NCI-H446 (cell line): ENCODE data around the gene TXNIP.
"Not testable (repeated sequence)": the region's sequence is repeated elsewhere in the genome, so short reads cannot be mapped to it uniquely, and the experiment has no call there.

ENCODE experiments used
- DNase-seq, 2 experiments: peaks; one replicate each; lab custom pipeline; 2025; lab: John Stamatoyannopoulos, UW

Gene TXNIP, protein sequence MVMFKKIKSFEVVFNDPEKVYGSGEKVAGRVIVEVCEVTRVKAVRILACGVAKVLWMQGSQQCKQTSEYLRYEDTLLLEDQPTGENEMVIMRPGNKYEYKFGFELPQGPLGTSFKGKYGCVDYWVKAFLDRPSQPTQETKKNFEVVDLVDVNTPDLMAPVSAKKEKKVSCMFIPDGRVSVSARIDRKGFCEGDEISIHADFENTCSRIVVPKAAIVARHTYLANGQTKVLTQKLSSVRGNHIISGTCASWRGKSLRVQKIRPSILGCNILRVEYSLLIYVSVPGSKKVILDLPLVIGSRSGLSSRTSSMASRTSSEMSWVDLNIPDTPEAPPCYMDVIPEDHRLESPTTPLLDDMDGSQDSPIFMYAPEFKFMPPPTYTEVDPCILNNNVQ

DNA sequence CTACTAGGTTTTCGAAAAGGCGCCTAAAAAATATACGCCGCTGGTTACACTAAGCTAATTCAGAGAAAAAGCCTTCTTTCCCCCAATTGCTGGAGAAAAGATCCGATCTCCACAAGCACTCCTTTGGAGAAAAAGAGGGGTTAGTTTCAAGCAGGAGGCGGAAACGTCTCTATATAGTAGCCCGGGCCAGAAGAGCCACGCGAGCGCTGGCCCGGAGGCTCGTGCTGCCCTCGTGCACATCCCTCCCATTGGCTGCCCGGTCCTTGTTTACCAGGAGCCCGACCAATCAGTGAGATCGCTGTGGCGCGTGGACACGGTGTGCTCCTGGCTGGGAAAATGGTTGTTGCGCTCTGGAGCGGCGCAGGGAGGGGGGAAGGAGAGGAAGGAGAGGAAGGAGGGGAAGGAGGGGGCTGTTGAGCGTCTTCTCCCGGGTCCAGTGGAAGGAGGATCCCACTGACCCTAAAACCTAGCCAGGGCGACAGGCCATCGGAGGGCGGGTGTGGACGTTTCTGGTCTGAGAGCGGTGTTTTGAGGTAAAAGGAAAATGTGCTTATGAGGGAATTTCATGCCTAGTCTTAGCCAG is at the start of gene TXNIP:
Gene TXNIP, minus strand, starts transcription at position 147 of the 583 bp plus-strand sequence. CDS start 313 bp downstream, outside the sequence.
- DNase-seq = peak; percentile 95 to 98

DNA sequence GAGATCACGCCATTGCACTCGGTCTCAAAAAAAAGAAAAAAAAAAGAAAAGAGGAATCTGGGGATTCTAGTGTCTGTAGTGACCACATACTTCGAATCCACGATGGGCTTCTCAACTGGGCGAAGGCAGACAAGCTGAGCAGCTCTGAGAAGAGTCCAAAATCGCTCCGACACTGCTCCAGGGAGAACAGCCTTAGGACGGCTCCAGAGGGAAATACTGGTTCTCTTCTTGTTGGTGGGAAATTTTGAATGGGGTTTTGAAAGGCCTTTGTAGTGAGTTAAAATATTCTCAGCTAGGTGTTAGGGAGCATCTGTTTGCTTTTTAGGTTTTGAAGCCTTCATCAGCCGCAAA is 43.4 kb upstream of the TXNIP start:
- no peak for DNase-seq

DNA sequence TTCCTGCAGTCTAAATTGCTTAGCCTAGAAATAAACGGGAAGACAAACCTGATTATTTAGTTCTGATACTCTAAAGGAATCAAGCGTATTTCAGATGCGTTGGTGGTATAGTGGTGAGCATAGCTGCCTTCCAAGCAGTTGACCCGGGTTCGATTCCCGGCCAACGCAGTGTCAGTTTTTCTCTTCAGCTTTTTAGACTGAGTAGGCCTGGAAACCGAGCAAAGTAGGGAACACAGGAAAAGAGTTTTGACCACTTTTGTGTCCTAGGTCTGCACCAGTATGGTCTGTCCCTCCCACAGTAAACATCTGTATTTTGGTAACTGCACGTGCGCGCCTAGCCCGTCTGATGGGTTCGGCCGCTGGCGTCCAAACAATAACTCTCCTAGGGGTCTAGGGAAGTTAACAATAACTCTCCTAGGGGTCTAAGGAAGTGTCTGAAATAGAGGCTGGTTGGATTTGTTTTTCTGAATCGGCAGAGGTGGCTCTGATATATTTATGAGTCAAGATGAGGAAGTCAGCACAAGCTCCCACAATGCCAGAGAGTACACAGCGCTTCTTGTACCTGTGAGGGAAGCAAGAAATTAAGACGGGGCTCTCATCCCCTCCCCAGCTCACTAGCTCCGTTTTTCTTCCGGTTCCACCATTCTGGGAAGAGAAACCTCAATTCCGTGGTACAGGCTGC is 40.7 kb upstream of the TXNIP start:
- DNase-seq = peak; percentile 94 to 95

DNA sequence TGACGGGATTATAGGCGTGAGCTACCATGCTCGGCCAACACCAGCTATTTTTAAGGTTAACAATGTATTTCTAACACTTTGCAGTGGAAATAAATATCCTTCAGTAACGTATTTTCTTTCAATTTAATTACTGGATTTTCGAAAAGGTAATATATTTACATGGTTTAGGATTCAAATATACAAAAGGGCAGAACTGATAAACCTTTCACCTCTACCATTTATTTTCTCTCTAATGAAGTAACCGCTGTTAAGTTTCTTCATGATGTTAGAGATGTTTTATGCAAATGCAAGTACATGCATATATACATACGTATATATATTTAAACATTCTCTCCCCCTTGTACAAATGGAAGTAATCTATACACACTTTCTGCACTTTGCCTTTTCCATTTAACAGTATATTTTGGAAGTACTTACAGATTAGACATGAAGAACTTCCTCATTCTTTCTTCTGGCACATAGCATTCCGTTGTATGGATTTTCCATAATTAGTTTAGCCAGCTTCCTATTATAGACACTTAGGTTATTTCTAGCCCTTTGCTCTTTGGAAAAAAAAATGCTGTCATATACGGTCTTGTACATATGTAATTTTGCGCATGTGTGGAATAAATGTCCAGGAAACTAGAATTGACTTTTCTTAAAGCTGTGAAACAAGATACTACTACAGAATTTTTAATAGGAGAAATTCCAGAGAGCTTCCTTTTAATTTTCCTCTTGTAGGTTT is 40.0 kb upstream of the TXNIP start:
- DNase-seq = no peak

DNA sequence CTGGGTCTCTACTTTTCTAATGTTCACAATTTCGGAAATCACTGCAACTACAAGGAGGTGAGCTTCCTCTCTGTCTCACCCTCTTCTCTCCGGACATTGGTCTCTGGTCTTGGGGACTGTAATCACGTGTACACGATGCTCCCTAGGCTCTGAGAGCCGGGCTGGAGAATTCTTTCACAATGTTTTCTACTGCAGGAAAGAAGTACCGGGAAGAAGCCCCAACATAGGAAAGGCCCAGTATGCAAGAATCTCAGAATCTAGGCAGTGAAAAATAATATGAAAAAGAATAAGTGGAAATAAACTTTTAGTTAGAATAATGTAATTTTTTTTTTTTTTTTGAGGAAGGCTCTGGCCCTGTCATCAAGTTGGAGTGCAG is 38.7 kb upstream of the TXNIP start:
- DNase-seq = peak; percentile 13 to 67

DNA sequence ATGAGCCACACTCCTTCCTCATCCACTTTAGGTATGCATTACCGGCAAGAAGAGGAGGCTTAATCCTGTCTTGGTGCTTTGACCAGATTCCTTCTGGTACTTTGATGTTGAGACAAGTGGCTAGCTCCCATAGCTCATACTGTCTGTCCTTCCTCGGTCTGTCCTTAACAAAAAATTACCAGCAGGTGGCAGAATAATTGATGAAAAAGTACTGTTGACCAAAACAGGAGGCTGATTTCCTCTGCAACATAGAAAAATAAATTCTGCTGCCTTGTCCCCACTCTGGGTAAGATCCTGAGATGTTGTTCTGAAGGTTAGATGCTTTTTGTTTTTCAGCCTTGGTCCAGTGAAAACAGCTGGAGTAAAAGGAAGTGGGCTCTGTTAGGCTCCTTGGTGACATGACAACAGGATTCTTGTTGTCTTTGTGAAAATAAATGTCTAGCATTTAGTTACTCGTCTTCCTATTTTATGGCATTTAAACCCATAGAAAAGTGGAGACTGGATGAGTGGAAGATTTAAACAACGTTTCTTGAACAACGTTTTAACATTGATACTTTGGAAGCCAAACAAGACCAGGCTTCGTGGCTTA is 36.3 kb upstream of the TXNIP start:
- peak; percentile 19 to 73 for DNase-seq

DNA sequence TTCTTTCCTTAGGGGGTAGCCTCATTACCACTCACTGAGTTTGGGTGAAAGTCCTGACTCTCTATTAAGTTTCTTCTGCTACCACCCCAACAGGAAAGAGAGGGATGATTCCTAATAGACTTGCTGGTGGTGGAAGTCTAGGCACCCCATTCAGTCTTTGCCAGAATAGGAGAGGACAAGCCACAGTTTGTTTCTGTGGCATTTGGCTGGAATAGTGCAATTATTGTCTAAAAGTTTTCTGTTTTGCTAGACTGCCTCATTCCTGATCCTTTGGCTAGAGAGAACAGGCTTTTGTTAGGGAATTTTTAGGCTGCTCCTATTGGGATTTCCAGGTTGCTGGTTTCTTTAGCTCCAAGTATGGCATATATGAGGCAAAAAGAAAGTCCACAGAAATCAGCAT is 35.1 kb upstream of the TXNIP start:
- no peak for DNase-seq

DNA sequence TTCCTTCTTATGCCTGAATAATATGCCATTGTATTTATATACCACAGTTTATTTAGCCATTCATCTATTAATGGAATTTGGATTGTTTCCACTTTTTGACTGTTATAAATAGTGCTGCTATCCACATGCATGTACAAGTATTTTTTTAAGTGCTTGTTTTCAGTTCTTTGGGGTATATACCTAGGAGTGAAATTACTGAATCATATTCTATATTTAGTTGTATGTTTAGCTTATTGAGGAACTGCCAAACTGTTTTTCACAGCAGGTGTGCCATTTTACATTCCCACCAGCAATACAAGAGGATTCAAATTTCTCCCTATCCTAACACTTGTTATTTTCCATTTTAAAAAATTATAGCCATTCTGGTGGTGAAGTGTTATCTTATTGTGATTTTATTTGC is 32.7 kb upstream of the TXNIP start:
- DNase-seq = no peak

DNA sequence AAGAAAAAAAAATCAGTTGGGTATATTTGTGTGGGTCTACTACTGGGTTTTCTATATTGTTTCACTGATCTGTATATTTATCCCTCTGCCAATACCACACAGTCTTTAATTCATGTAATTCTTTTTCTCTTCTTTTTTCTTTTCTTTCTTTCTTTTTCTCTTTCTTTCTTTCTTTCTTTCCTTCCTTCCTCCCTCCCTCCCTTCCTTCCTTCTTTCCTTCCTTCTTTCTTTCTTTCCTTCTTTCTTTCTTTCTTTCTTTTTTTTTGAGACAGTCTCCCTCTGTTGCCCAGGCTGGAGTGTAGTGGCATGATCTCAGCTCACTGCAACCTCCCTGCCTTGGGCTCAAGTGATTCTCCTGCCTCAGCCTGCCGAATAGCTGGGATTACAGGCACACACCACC is 30.3 kb upstream of the TXNIP start:
- DNase-seq = not testable (repeated sequence)

DNA sequence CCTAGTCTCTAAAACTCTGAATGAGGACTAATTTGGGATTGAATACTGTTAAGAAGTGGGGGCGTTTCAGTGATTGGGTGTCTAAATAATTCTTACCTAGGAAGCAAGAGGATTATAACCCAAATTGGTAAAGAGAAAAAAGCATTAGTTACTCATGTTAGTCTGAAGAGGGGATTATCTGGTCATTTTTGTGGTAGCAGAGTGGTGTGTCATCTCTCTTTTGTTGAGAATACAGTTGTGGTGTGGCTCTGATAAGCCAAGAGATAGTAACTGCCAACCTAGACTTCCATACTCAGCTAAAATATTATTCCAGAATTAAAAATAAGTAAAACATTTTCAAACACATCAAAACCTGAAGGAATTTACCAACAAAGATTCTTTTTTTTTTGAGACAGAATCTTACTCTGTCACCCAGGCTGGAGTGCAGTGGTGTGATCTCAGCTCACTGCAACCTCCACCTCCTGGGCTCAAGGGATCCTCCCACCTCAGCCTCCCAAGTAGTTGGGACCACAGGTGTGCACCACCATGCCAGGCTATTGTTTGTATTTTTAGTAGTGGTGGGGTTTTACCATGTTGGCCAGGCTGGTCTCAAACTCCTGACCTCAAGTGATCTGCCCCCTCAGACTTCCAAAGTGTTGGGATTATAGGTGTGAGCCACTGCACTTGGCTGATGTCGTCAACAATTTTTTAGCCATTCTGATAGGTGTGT is 29.6 kb upstream of the TXNIP start:
- not testable (repeated sequence) for DNase-seq

DNA sequence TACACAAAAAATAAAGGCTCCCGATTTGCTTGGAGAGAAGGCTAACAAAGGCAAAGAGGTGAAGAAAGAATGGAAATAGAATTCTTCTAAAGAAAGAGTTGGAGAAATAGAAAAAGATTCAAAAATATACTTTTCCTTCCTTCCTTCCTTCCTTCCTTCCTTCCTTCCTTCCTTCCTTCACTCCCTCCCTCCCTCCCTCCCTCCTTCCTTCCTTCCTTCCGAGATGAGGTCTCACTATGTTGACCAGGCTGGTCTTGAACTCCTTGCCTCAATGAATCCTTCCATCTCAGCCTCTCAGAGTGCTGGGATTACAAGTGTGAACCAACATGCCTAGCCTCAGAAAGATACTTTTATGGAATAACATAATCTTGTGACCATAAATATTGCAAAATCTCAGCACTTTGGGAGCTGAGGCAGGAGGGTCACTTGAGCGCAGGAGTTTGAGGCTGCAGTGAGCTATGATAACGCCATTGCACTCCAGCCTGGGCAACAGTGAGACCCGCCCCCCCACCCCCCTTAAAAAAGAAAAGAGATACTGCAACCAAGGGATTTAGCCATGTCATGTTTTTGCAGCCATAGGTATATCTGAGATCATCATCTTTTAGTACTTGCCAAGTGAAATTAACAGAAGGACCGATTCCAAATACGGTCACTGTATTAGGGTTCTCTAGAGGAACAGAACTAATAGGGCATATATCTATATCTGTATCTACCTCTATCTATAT is 26.2 kb upstream of the TXNIP start:
- no peak for DNase-seq

DNA sequence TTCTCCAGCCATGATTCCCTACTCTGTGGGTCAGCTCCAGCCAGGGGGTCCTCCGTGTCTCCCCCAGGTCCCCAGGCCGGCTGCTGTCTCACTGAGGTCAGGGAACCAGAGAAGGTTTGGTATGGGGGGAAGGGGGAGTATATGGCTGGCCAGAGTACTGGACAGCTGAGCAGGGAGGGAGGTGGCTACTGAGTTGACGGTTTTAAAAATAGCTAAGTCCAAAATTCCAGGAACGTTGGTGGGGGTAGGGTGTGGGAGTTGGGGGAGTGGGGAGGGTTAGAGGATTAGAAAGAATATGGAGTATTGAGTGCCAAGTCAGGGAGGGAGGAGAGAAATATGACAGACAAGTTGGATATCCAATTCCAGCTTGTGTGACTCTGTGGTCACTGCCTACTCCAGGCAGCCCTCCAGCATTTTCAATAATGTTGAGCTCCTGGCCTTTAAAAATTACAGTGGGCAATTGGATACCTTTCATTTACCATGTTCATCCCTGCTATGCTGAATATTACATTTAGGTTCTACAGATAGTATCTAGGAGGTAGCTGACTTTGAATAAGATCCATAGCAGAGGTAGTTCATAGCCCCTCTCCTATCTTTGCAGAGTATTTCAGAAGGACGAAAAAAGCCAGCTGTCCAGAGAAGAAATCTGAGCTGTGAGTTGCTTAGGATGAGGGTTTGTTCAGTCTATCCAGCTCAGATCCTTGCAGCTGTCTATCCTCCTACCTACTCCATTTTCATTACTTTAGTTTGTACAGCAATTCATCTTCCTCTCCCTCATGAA is 25.4 kb upstream of the TXNIP start, which contains the start of gene HJV:
Gene HJV, minus strand, starts transcription at position 114 of the 781 bp plus-strand sequence. CDS start 1,504 bp downstream, outside the sequence.
- DNase-seq = no peak

DNA sequence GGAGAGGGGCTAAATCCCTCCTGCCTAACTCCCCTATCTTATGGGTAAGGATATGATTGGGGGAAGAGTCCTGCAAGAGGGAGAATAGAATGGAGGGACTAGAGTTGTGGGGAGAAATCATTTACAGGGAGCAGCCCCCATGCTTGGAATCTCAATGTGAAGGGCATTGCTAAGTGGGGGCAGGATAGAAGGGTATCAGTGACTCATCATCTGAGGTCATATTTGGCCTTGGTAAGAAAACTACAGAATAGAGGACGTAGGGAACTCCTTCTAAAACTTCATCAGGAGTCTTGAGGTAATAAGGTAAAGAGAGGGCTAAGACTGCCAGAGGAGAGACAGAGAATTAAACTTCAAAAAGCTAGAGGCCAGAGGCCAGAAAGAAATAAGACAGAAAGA is 24.7 kb upstream of the TXNIP start:
- DNase-seq = no peak

DNA sequence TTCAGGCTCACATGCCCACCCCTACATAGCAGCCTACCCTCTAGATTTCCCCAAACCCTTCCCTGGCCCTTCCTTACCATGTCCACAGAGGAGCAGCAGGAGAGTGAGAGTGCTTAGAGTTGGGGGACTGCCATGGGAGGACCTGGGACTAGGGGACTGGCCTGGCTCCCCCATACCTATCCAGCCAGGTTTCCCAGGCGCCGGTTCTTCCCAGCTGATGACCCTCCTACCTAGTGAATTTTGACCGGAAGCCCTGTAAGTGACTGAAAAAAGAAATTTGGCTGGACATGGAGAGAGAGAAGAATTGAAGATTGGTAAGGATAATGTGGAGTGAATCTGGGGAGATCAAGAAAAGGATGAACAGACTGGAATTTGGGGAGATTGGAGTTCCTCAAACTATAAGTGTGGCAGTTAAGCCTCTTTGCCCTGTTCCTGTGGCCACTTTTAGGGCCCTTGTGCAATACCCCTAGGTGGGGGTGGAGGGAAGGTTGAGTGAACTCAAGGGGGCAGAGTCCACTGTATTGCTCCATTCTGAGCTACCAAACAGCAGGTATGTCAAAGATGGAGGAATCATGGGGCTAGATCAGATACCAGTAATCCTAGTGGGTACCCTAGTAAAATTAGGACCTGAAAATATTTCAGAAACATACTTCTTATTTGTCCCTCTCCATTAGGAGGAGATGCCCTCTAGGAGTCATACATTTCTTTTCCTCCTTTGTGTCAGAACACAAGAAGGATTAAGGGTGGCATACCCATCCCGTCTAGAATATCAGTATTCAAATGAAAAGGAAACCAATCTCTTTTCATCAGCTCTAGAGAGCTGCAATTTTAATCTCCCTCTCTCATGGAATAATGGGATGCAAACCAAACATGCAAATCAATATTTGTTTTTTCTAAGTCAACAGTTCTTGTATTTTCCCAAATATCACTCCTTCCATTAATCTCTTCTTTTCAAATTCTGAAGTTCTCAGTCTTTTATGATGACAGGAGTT is 24.0 kb upstream of the TXNIP start:
- DNase-seq = no peak

DNA sequence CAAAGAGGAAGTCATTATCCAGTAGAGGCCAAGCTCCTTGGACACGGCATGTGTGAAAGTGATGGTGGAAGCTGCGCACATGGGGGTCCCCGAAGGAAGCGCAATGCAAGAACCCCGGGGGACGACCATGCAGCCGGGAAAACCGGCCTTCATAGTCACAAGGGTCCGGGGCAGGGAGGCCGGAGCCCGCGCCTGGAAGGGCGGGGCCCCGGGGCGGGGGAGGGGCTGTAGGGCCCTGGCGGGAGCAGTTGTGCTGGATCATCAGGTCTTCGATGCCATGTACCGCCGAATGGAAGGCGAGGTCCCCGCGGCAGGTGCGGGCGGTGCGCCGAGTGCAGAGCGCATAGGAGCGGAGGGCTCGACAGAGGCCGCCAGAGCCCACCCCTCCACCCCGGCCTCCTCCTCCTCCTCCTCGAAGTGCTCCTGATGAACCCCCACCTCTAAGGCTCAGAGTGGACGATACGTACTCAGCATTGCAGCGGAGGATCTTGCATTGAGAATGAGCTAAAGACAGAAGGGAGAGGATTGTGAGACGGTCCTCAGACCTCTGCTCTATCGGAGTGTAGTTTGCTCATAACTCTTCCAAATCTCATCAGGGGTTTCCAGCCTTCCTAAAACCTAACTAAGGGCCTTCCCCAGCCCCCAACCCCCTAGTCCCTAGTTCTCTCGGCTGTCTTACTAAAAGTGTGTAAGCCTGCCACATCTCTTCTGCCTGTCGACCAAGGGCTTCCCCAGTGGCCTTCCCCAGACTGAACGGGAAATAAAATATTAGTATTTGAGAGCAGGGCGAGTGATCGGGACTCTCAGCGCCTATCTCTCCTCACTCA is 23.1 kb upstream of the TXNIP start:
- DNase-seq = no peak

DNA sequence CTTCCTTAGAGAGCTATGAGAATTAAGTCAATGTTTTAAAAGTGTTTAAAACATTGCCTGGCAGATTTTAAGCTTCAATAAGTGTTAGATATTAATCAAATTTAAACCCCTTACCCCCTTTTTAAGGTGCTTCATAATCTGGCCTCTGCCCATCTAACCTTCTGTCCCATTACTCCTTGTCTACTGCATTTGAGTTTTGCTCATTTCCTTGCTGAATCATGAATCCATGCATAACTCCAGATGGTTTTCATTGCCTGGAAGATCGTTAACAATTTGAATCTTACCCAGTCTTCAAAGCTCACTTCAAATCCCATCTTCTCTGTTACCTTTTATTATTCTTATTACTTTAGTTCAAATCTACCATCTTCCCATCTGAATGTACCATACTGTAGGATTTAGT is 20.5 kb upstream of the TXNIP start:
- DNase-seq = no peak

DNA sequence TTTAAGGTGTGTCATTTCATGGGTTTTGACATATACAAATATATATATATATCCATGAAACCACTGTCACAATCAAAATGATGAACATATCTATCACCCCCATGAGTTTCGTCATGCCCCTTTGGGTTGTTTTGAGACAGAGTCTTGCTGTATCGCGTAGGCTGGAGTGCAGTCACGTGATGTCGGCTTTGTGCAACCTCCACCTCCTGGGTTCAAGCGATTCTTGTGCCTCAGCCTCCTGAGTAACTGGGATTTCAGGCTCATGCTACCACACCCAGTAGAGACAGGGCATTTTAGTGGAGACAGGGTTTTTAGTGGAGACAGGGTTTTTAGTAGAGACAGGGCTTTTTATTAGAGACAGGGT is 17.2 kb upstream of the TXNIP start:
- DNase-seq = no peak
